ENCODE measurements around the gene ARHGAP19.

DNA sequence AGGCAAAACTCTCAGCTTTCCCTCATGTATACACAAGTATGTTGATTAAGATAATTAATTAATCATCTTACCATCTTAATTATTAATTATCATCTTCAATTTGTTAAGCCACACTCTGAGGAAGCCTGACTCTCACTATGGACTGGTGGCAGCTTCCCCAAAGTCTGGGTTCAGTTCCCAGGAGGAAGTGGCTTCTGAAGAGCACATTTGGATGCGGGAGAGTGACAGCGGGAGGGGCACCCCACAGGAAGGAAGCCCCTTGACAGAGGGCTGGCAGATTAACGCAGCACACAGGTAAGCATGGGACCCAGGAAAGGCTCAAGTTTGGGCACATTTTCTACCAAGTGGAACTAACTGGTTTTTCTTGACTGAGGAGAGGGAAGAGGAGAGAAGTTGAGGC lies 93.3 kb downstream of the ARHGAP19 start:
- no peak for TF ChIP-seq POLR2A (IDR thresholded peaks at IDR 0.05)
- TF ChIP-seq, protein P1, sequence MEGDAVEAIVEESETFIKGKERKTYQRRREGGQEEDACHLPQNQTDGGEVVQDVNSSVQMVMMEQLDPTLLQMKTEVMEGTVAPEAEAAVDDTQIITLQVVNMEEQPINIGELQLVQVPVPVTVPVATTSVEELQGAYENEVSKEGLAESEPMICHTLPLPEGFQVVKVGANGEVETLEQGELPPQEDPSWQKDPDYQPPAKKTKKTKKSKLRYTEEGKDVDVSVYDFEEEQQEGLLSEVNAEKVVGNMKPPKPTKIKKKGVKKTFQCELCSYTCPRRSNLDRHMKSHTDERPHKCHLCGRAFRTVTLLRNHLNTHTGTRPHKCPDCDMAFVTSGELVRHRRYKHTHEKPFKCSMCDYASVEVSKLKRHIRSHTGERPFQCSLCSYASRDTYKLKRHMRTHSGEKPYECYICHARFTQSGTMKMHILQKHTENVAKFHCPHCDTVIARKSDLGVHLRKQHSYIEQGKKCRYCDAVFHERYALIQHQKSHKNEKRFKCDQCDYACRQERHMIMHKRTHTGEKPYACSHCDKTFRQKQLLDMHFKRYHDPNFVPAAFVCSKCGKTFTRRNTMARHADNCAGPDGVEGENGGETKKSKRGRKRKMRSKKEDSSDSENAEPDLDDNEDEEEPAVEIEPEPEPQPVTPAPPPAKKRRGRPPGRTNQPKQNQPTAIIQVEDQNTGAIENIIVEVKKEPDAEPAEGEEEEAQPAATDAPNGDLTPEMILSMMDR (IDR thresholded peaks at IDR 0.05): no peak
- no peak for TF ChIP-seq EP300 (IDR thresholded peaks at IDR 0.05; ENCODE audit: low read depth)
- TF ChIP-seq POLR2AphosphoS5 (IDR thresholded peaks at IDR 0.05): no peak

All from transverse colon (tissue), 4 donors.